Activated CD4-positive, alpha-beta T cell treated with anti-CD3 and anti-CD28 coated beads, Interleukin-2, amount 10 ng/mL, durations not matched to agents 7 days and 5 days (primary cell): Measurements from ENCODE around the gene FERMT3. TPM values are rescaled to one million over a fixed set of nuclear protein-coding genes. Genes with fewer than 3 reads are reported as not detected.

Experiments used
- CTCF ChIA-PET: fragments of 350-600 bp; sonication (Branson Sonifier 250); formaldehyde crosslinking; loops from one replicate; lab custom pipeline; 2021; ENCODE audit warnings: antibody characterized with exemption; lab: Charles Lee
- POLR2A ChIA-PET: fragments of 350-600 bp; sonication (Branson Sonifier 250); formaldehyde crosslinking; loops from one replicate; lab custom pipeline; 2021; ENCODE audit warnings: antibody characterized with exemption; lab: Charles Lee
- DNase-seq: peaks from one replicate; pipeline ENCODE4 v3.0.0-alpha.2; 2020
- H3K27ac Mint-ChIP-seq: one replicate; pipeline ENCODE4 v1.8.0; 2021; ENCODE audit warnings: mild to moderate bottlenecking, moderate library complexity, mixed read lengths
- H3K27me3 Mint-ChIP-seq: one replicate; pipeline ENCODE4 v1.8.0; 2021; ENCODE audit warnings: mixed read lengths
- H3K36me3 Mint-ChIP-seq: one replicate; pipeline ENCODE4 v1.8.0; 2021; ENCODE audit warnings: low read depth, mixed read lengths
- H3K4me1 Mint-ChIP-seq: one replicate; pipeline ENCODE4 v1.8.0; 2021; ENCODE audit warnings: mixed read lengths
- H3K4me3 Mint-ChIP-seq: one replicate; pipeline ENCODE4 v1.8.0; 2021; ENCODE audit warnings: mild to moderate bottlenecking, moderate library complexity, mixed read lengths
- H3K9me3 Mint-ChIP-seq: one replicate; pipeline ENCODE4 v1.8.0; 2021; ENCODE audit warnings: mixed read lengths
- total RNA-seq, 2 experiments: library from RNA; stranded (reverse); gene quantifications; one replicate each; pipeline ENCODE4 v1.2.3, GENCODE V29; 2021

Gene FERMT3
- total RNA-seq, 2 experiments from 2014 or later = 190 to 207 TPM

DNA sequence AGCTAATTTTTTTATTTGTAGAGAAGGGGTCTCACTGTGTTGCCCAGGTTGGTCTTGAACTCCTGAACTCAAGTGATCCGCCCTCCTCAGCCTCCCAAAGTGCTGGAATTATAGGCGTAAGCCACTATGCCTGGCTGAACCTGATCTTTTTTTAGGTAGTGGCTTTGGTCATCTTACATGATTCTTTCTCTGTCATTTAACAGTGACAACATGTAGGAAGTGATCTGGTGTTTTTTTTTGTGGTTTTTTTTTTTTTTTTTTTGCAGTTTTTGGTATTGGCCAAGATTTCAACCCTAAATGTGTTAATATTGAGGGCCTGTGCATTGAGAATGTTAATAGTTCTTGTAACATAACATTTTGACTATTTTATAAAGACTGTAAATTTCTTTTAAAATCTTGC lies 8.0 kb upstream of the FERMT3 start:
- ChIA-PET CTCF (interaction anchor here (0.6 to 16.2 kb wide), 2 partner anchors 7 to 13 kb away, joined by 3 to 141 read pairs; partner anchors contain the start of genes FERMT3 and STIP1), POLR2A (no interaction called here)
- H3K36me3 Mint-ChIP-seq = peaks cover 75% of the 10 kb centered on the region
- no peaks in the 10 kb centered on the region for H3K27me3 Mint-ChIP-seq
- no peak overlapping the region for H3K4me3 Mint-ChIP-seq
- H3K4me1 Mint-ChIP-seq = peaks cover 25% of the 10 kb centered on the region
- no peak for DNase-seq
- H3K27ac Mint-ChIP-seq = peak overlapping the region; percentile 50
- H3K9me3 Mint-ChIP-seq = no peaks in the 10 kb centered on the region

DNA sequence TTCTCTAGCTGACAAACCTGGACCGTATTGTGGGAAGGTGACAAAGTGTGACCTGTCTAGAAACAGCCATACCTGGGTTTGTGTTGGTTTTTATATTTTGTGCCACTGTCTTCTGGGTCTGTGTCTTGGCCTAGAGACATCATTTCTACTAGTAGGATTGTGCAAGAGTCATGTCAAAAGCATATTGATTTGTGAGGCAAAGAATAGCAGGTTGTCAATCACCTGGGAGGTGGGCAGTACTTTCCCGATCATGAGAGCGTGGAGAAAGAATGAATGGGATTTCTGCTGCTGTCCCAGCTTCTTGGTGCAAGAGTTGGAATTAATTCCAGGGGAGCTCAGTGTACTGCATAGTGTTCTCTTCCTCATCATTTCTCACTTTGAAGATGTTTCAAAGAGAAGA lies 5.0 kb upstream of the FERMT3 start:
- ChIA-PET POLR2A (no interaction called here), CTCF (interaction anchor here (0.6 to 1.2 kb wide), 2 partner anchors 9 to 116 kb away, joined by 3 to 6 read pairs; partner anchors contain the start of genes PRDX5 and TRMT112)
- no peak overlapping the region for H3K27ac Mint-ChIP-seq
- no peaks in the 10 kb centered on the region for H3K9me3 Mint-ChIP-seq
- H3K27me3 Mint-ChIP-seq = no peaks in the 10 kb centered on the region
- no peak for DNase-seq
- peaks cover 66% of the 10 kb centered on the region for H3K36me3 Mint-ChIP-seq
- H3K4me1 Mint-ChIP-seq = peaks cover 47% of the 10 kb centered on the region
- no peak overlapping the region for H3K4me3 Mint-ChIP-seq

DNA sequence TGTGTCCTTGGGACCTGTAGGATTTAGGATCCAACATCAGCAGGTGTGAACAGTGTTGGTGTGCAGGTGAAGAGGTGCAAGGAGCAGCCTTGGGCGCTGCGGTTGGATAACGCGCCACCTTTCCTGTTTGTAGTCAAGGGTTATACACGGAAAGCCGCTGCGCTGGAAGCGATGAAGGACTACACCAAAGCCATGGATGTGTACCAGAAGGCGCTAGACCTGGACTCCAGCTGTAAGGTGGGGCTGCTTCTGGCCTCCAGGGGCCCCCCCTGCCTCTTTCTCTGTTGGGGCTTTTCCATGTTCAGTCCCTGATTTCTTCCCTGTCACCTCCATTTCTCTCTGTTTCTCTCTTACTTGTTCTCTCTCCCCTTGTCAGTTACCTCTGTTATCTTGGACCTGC lies 3.5 kb upstream of the FERMT3 start:
- no peak for DNase-seq
- H3K4me1 Mint-ChIP-seq = peaks cover 40% of the 10 kb centered on the region
- H3K27me3 Mint-ChIP-seq = no peaks in the 10 kb centered on the region
- POLR2A ChIA-PET = no interaction called here
- H3K27ac Mint-ChIP-seq = no peak overlapping the region
- H3K36me3 Mint-ChIP-seq = peaks cover 69% of the 10 kb centered on the region
- H3K4me3 Mint-ChIP-seq = no peak overlapping the region
- CTCF ChIA-PET = interaction anchor here (1.5 to 7.5 kb wide), 5 partner anchors 11 to 100 kb away, joined by 4 to 141 read pairs (median 14); partner anchors contain the start of genes ESRRA, PPP1R14B and STIP1
- H3K9me3 Mint-ChIP-seq = no peaks in the 10 kb centered on the region

- Mint-ChIP-seq H3K9me3 (no peaks in the 10 kb centered on the region), H3K4me1 (peaks cover 43% of the 10 kb centered on the region), H3K4me3 (no peak overlapping the region), H3K27ac (peak overlapping the region; percentile 68), H3K27me3 (no peaks in the 10 kb centered on the region), H3K36me3 (peaks cover 67% of the 10 kb centered on the region)
- ChIA-PET CTCF (interaction anchor here (0.9 to 10.1 kb wide), 14 partner anchors 9 to 99 kb away, joined by 4 to 141 read pairs (median 8); partner anchors contain the start of genes DNAJC4, ESRRA, GPR137 and NUDT22), POLR2A (no interaction called here)
- no peak for DNase-seq
These were observed 3.0 kb upstream of the FERMT3 start for GRCh38 chr11:64203421-64204079.

- no peaks in the 10 kb centered on the region for H3K9me3 Mint-ChIP-seq
- peaks cover 69% of the 10 kb centered on the region for H3K36me3 Mint-ChIP-seq
- peaks cover 47% of the 10 kb centered on the region for H3K4me1 Mint-ChIP-seq
- peak overlapping the region; percentile 77 for H3K27ac Mint-ChIP-seq
- DNase-seq = no peak
- no peak overlapping the region for H3K4me3 Mint-ChIP-seq
- ChIA-PET CTCF (interaction anchor here (0.6 to 10.1 kb wide), 26 partner anchors 9 to 1465 kb away, joined by 3 to 141 read pairs (median 6); partner anchors contain the start of genes DNAJC4, ESRRA, FKBP2 and GPR137), POLR2A (interaction anchor here (0.5 to 0.8 kb wide), 3 partner anchors 11 to 114 kb away, joined by 3 to 5 read pairs (median 3); partner anchors contain the start of gene TRMT112)
- H3K27me3 Mint-ChIP-seq = no peaks in the 10 kb centered on the region
These were observed 2.5 kb upstream of the FERMT3 start for GRCh38 chr11:64204080-64204440.

DNA sequence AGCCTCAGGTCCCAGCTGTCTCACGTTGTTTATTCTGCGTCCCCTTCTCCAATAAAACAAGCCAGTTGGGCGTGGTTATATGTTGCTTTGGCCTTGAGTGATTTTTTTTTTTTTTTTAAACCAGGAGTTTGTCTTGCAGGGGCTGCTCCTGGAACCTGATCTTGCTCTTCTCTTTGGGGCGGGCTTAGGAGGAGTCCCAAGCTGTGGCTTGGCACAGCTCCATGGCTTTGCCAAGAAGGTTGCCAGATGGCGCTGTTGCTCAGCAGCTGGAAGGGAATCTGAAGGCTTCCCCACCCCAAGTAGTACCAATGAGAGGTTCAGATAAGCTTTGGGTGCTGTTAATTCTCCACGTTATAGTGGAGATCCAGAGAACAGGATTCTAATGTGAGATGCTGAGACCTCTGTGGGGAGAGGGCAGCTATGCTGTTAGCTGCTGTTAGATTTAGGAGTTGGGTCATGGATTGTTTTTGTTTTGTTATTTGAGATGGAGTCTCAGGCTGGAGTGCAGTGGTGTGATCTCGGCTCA lies 2.0 kb upstream of the FERMT3 start:
- peak; percentile 86 for DNase-seq
- Mint-ChIP-seq H3K4me3 (peak overlapping the region; percentile 33), H3K27me3 (no peaks in the 10 kb centered on the region), H3K27ac (peak overlapping the region; percentile 77), H3K9me3 (no peaks in the 10 kb centered on the region), H3K4me1 (peaks cover 51% of the 10 kb centered on the region), H3K36me3 (peaks cover 72% of the 10 kb centered on the region)
- ChIA-PET POLR2A (interaction anchor here (0.5 to 1.0 kb wide), 4 partner anchors 11 to 113 kb away, joined by 3 to 5 read pairs (median 4); partner anchors contain the start of gene TRMT112), CTCF (interaction anchor here (0.6 to 10.1 kb wide), 27 partner anchors 8 to 1465 kb away, joined by 3 to 141 read pairs (median 6); partner anchors contain the start of genes DNAJC4, ESRRA, FKBP2 and GPR137)

DNA sequence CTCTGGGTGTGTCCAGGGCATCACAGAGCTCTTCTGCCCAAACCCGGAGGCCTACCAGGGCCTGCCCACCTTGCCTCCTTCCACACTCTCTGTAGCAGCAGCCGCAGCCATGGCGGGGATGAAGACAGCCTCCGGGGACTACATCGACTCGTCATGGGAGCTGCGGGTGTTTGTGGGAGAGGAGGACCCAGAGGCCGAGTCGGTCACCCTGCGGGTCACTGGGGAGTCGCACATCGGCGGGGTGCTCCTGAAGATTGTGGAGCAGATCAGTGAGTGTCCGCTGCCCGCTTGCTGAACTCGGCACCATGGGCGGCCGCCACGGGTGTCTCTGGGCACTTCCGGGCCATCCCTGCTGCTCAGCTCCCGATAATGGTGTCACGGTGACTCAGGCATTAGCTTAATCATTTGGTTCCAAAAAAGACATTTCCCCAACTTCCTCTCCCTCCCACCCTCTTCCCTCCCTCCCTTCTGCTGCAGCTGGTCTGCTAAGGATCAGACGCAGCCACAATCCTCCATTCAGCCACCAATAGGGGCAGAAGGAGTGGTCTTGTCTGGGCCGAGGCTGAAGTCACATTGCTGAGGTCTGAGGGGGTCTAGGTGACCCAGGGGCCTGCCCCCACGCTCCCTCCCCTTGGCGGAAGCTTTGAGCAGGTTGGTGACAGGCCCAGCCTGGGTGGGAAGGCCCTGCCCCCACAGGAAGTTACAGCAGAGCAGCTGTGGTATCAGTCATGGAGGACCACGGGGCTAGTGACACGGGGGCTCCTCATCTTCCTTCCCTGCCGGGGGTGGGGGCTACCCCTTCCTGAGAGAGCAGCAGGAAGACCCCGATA lies 950 bp downstream of the FERMT3 start:
- ChIA-PET POLR2A (interaction anchor here (0.9 kb wide), 2 partner anchors 20 to 110 kb away, joined by 4 to 7 read pairs; partner anchors contain the start of genes PRDX5 and TRMT112), CTCF (interaction anchor here (0.9 to 10.1 kb wide), 17 partner anchors 10 to 161 kb away, joined by 3 to 141 read pairs (median 5); partner anchors contain the start of genes DNAJC4, ESRRA, MACROD1 and NUDT22)
- H3K27ac Mint-ChIP-seq = peak overlapping the region; percentile 94
- peak overlapping the region; percentile 89 for H3K4me3 Mint-ChIP-seq
- H3K4me1 Mint-ChIP-seq = peaks cover 59% of the 10 kb centered on the region
- peaks cover 65% of the 10 kb centered on the region for H3K36me3 Mint-ChIP-seq
- no peaks in the 10 kb centered on the region for H3K9me3 Mint-ChIP-seq
- H3K27me3 Mint-ChIP-seq = no peaks in the 10 kb centered on the region
- peak; percentile 84 for DNase-seq

- peak overlapping the region; percentile 94 for H3K27ac Mint-ChIP-seq
- CTCF ChIA-PET = interaction anchor here (0.9 to 10.1 kb wide), 10 partner anchors 10 to 123 kb away, joined by 4 to 141 read pairs (median 14); partner anchors contain the start of genes DNAJC4, ESRRA, NUDT22 and PLCB3
- H3K27me3 Mint-ChIP-seq = no peaks in the 10 kb centered on the region
- H3K9me3 Mint-ChIP-seq = no peaks in the 10 kb centered on the region
- peaks cover 57% of the 10 kb centered on the region for H3K4me1 Mint-ChIP-seq
- POLR2A ChIA-PET = interaction anchor here (0.9 kb wide), 1 partner anchor 21 kb away, joined by 4 read pairs; no protein-coding TSS in a partner anchor
- no peak for DNase-seq
- peaks cover 61% of the 10 kb centered on the region for H3K36me3 Mint-ChIP-seq
- peak overlapping the region; percentile 89 for H3K4me3 Mint-ChIP-seq
These were observed 1.7 kb downstream of the FERMT3 start for GRCh38 chr11:64208086-64208795.

- no peak for DNase-seq
- Mint-ChIP-seq H3K27me3 (no peaks in the 10 kb centered on the region), H3K4me3 (peak overlapping the region; percentile 58), H3K9me3 (no peaks in the 10 kb centered on the region), H3K36me3 (peaks cover 58% of the 10 kb centered on the region), H3K4me1 (peaks cover 53% of the 10 kb centered on the region), H3K27ac (peak overlapping the region; percentile 69)
- CTCF ChIA-PET = interaction anchor here (1.2 to 10.1 kb wide), 5 partner anchors 9 to 42 kb away, joined by 3 to 141 read pairs (median 12); partner anchors contain the start of genes DNAJC4, NUDT22, PLCB3 and STIP1
- POLR2A ChIA-PET = no interaction called here
These were observed 2.5 kb downstream of the FERMT3 start for GRCh38 chr11:64208796-64209562.

- H3K27ac Mint-ChIP-seq = peak overlapping the region; percentile 69
- H3K4me1 Mint-ChIP-seq = peaks cover 47% of the 10 kb centered on the region
- H3K36me3 Mint-ChIP-seq = peaks cover 54% of the 10 kb centered on the region
- no peak overlapping the region for H3K4me3 Mint-ChIP-seq
- ChIA-PET CTCF (interaction anchor here (1.2 to 10.1 kb wide), 3 partner anchors 9 to 17 kb away, joined by 3 to 141 read pairs (median 94); partner anchors contain the start of genes DNAJC4, NUDT22, STIP1 and TRPT1), POLR2A (no interaction called here)
- no peak for DNase-seq
- no peaks in the 10 kb centered on the region for H3K9me3 Mint-ChIP-seq
- H3K27me3 Mint-ChIP-seq = no peaks in the 10 kb centered on the region
These were observed 3.0 kb downstream of the FERMT3 start for GRCh38 chr11:64209563-64209843.
